ACC112 (cell line): Measurements from ENCODE around the gene ZP2.
"Not testable (repeated sequence)": the region's sequence is repeated elsewhere in the genome, so short reads cannot be mapped to it uniquely, and the experiment has no call there.

Experiments used
- H2AFZ ChIP-seq: fragments of 200-600 bp; sonication (generic); one replicate; pipeline ENCODE4 v1.6.0; 2017; ENCODE audit warnings: antibody characterized with exemption, low read length; ENCODE audit not compliant: unreplicated experiment
- H3K27ac ChIP-seq: fragments of 200-600 bp; sonication (generic); 2 replicates; pipeline ENCODE4 v1.5.1; 2014; ENCODE audit warnings: low read depth, mild to moderate bottlenecking, antibody characterized with exemption, low read length, moderate library complexity
- H3K27me3 ChIP-seq: fragments of 200-600 bp; sonication (generic); 2 replicates; pipeline ENCODE4 v1.6.1; 2014; ENCODE audit warnings: mild to moderate bottlenecking, antibody characterized with exemption, low read length, moderate library complexity, mixed read lengths; ENCODE audit not compliant: insufficient read depth
- H3K36me3 ChIP-seq: fragments of 200-600 bp; sonication (generic); 2 replicates; pipeline ENCODE4 v1.6.1; 2016; ENCODE audit warnings: mild to moderate bottlenecking, antibody characterized with exemption, low read length, moderate library complexity, mixed read lengths; ENCODE audit not compliant: insufficient read depth
- H3K4me1 ChIP-seq: fragments of 200-600 bp; sonication (generic); one replicate; pipeline ENCODE4 v1.6.1; 2016; ENCODE audit warnings: low read length, mixed read lengths; ENCODE audit not compliant: insufficient read depth, unreplicated experiment, control insufficient read depth
- H3K4me3 ChIP-seq: fragments of 200-600 bp; sonication (generic); 2 replicates; pipeline ENCODE4 v1.5.1; 2014; ENCODE audit warnings: mild to moderate bottlenecking, low read depth, low read length
- H3K79me2 ChIP-seq: fragments of 200-600 bp; sonication (generic); one replicate; pipeline ENCODE4 v1.6.0; 2016; ENCODE audit warnings: low read length; ENCODE audit not compliant: control insufficient read depth, unreplicated experiment, insufficient read depth

ZP2 gene

GRCh38 chr16:21217121-21217520, 5.7 kb upstream of the ZP2 start:
- H2AFZ ChIP-seq = no peak overlapping the region
- no peaks in the 10 kb centered on the region for H3K79me2 ChIP-seq
- no peaks in the 10 kb centered on the region for H3K4me1 ChIP-seq
- H3K4me3 ChIP-seq = no peak overlapping the region
- H3K27ac ChIP-seq = no peak overlapping the region
- H3K27me3 ChIP-seq = peaks cover 71% of the 10 kb centered on the region
- no peaks in the 10 kb centered on the region for H3K36me3 ChIP-seq

- no peaks in the 10 kb centered on the region for H3K4me1 ChIP-seq
- no peaks in the 10 kb centered on the region for H3K36me3 ChIP-seq
- H3K79me2 ChIP-seq = no peaks in the 10 kb centered on the region
- H3K27me3 ChIP-seq = peaks cover 74% of the 10 kb centered on the region
- no peak overlapping the region for H3K4me3 ChIP-seq
- H3K27ac ChIP-seq = no peak overlapping the region
- H2AFZ ChIP-seq = no peak overlapping the region
These were observed 2.7 kb upstream of the ZP2 start for GRCh38 chr16:21214086-21214485.

- Histone ChIP-seq H2AFZ (no peak overlapping the region), H3K79me2 (no peaks in the 10 kb centered on the region), H3K27me3 (peaks cover 90% of the 10 kb centered on the region), H3K27ac (no peak overlapping the region), H3K4me1 (no peaks in the 10 kb centered on the region), H3K4me3 (no peak overlapping the region), H3K36me3 (no peaks in the 10 kb centered on the region)
These were observed 2.7 kb downstream of the ZP2 start for GRCh38 chr16:21208446-21209230.

- Histone ChIP-seq H3K4me3 (no peak overlapping the region), H3K36me3 (no peaks in the 10 kb centered on the region), H3K27ac (no peak overlapping the region), H3K27me3 (peaks cover 94% of the 10 kb centered on the region), H2AFZ (no peak overlapping the region), H3K79me2 (no peaks in the 10 kb centered on the region), H3K4me1 (no peaks in the 10 kb centered on the region)
These were observed 4.8 kb downstream of the ZP2 start for GRCh38 chr16:21206550-21206949.

GRCh38 chr16:21205303-21205702, 6.1 kb downstream of the ZP2 start:
- Histone ChIP-seq H3K79me2 (no peaks in the 10 kb centered on the region), H3K27me3 (peaks cover 97% of the 10 kb centered on the region), H3K4me3 (no peak overlapping the region)

GRCh38 chr16:21203155-21203797, 8.1 kb downstream of the ZP2 start:
- Histone ChIP-seq H3K36me3 (no peaks in the 10 kb centered on the region), H2AFZ (no peak overlapping the region), H3K4me1 (no peaks in the 10 kb centered on the region), H3K4me3 (no peak overlapping the region), H3K79me2 (no peaks in the 10 kb centered on the region), H3K27ac (no peak overlapping the region), H3K27me3 (peaks cover 97% of the 10 kb centered on the region)

More at GRCh38 chr16:21205303-21205702, 6.1 kb downstream of the ZP2 start:
- H3K36me3 ChIP-seq = no peaks in the 10 kb centered on the region
- no peaks in the 10 kb centered on the region for H3K4me1 ChIP-seq
- H2AFZ ChIP-seq = no peak overlapping the region
- no peak overlapping the region for H3K27ac ChIP-seq

GRCh38 chr16:21199607-21200218, 11.7 kb downstream of the ZP2 start:
- Histone ChIP-seq H2AFZ (no peak overlapping the region), H3K27ac (no peak overlapping the region), H3K4me3 (no peak overlapping the region), H3K79me2 (no peaks in the 10 kb centered on the region), H3K4me1 (peaks cover 6% of the 10 kb centered on the region), H3K36me3 (no peaks in the 10 kb centered on the region), H3K27me3 (peaks cover 84% of the 10 kb centered on the region)

- Histone ChIP-seq H3K27ac (no peak overlapping the region), H3K27me3 (peaks cover 69% of the 10 kb centered on the region), H3K79me2 (no peaks in the 10 kb centered on the region), H3K4me1 (peaks cover 6% of the 10 kb centered on the region), H3K36me3 (no peaks in the 10 kb centered on the region), H3K4me3 (no peak overlapping the region), H2AFZ (no peak overlapping the region)
These were observed 13.8 kb downstream of the ZP2 start for GRCh38 chr16:21197621-21198020.

GRCh38 chr16:21197112-21197511, 14.3 kb downstream of the ZP2 start:
- no peaks in the 10 kb centered on the region for H3K79me2 ChIP-seq
- H3K36me3 ChIP-seq = no peaks in the 10 kb centered on the region
- no peak overlapping the region for H2AFZ ChIP-seq
- H3K4me1 ChIP-seq = peaks cover 6% of the 10 kb centered on the region
- H3K27ac ChIP-seq = no peak overlapping the region
- H3K4me3 ChIP-seq = no peak overlapping the region
- peaks cover 67% of the 10 kb centered on the region for H3K27me3 ChIP-seq

GRCh38 chr16:21195330-21195729, 16.0 kb downstream of the ZP2 start:
- not testable (repeated sequence) for H3K4me3 ChIP-seq, H3K27ac ChIP-seq, H3K4me1 ChIP-seq, H2AFZ ChIP-seq, H3K79me2 ChIP-seq, H3K36me3 ChIP-seq
- H3K27me3 ChIP-seq = peaks cover 55% of the 10 kb centered on the region
